Karpas-422 (cell line): ENCODE measurements around the gene SLC4A4. TPM values are rescaled to one million over a fixed set of nuclear protein-coding genes. Genes with fewer than 3 reads are reported as not detected.

ENCODE experiments used
- DNase-seq: peaks from one replicate; pipeline ENCODE4 v3.0.0-alpha.2; 2015
- H2AFZ ChIP-seq: fragments of 200-600 bp; sonication (generic); 2 replicates; pipeline ENCODE4 v1.6.1; 2014; ENCODE audit warnings: antibody characterized with exemption, low read length, mixed read lengths
- H3K27ac ChIP-seq: fragments of 200-600 bp; sonication (generic); 2 replicates; pipeline ENCODE4 v1.5.1; 2014; ENCODE audit warnings: mild to moderate bottlenecking, low read length, moderate library complexity
- H3K27me3 ChIP-seq: fragments of 200-600 bp; sonication (generic); 2 replicates; pipeline ENCODE4 v1.6.1; 2014; ENCODE audit warnings: low read length, mixed read lengths
- H3K36me3 ChIP-seq: fragments of 200-600 bp; sonication (generic); 2 replicates; pipeline ENCODE4 v1.6.1; 2014; ENCODE audit warnings: low read length, mixed read lengths; ENCODE audit not compliant: insufficient read depth
- H3K4me1 ChIP-seq: fragments of 200-600 bp; sonication (generic); 2 replicates; pipeline ENCODE4 v1.6.1; 2014; ENCODE audit warnings: mild to moderate bottlenecking, low read length, mixed read lengths
- H3K4me2 ChIP-seq: fragments of 200-600 bp; sonication (generic); 2 replicates; pipeline ENCODE4 v1.6.1; 2014; ENCODE audit warnings: low read length, low read depth, mild to moderate bottlenecking; ENCODE audit not compliant: poor library complexity, severe bottlenecking
- H3K4me3 ChIP-seq: fragments of 200-600 bp; sonication (generic); 2 replicates; pipeline ENCODE4 v1.5.1; 2014; ENCODE audit warnings: mild to moderate bottlenecking, antibody characterized with exemption, low read length, mixed read lengths
- H3K79me2 ChIP-seq: fragments of 200-600 bp; sonication (generic); 2 replicates; pipeline ENCODE4 v1.6.1; 2014; ENCODE audit warnings: mild to moderate bottlenecking, low read length, mixed read lengths
- H3K9ac ChIP-seq: fragments of 200-600 bp; sonication (generic); 2 replicates; pipeline ENCODE4 v1.6.0; 2014; ENCODE audit warnings: low read length
- H3K9me2 ChIP-seq: fragments of 200-600 bp; sonication (generic), shearing (Covaris generic); replicated peaks from 2 replicates; pipeline ENCODE4 v1.6.0; 2014; ENCODE audit warnings: mild to moderate bottlenecking, low read length, moderate library complexity; ENCODE audit not compliant: insufficient read depth
- H3K9me3 ChIP-seq: fragments of 300-700, 200-600 bp; sonication (generic); 2 replicates; pipeline ENCODE4 v1.6.1; 2014; ENCODE audit warnings: low read length, mixed read lengths
- H4K20me1 ChIP-seq: fragments of 200-600 bp; sonication (generic); 2 replicates; pipeline ENCODE4 v1.6.1; 2014; ENCODE audit warnings: mild to moderate bottlenecking, antibody characterized with exemption, low read length, low read depth; ENCODE audit not compliant: insufficient read depth
- total RNA-seq: library from RNA; depleted of rRNA; stranded (reverse); fragments of >200 nt; shearing (Covaris generic); gene quantifications from 2 replicates; pipeline ENCODE4 v1.2.3, GENCODE V29; 2014; ENCODE audit warnings: low replicate concordance

The SLC4A4 gene
- total RNA-seq, 1 experiment from 2014 or later: 0.22 TPM

DNA sequence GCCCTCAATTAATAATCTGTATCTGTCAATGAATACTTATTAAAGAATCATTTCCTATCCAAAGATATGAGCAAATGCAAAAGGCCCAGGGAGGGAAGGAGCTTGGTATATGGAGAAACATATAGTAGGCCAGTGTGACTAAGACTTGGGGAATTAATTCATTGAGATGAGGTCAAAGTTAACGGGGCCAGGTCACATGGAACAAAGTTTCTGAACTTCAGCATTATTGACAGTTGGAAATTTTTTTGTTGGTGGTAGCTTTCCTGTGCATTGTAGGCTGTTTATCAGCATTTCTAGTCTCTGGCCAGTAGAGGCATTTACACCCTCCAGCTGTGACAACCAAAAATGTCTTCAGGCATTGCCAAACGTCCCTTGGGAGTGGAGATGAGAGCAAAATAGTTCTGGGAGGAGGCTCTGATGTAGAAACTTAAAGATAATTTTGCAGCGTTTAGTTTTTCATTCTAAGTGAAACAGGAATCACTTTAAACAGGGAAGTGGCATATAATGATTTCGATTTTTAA, 202.0 kb downstream of the SLC4A4 start:
- H3K27me3 ChIP-seq: no peaks in the 10 kb centered on the region
- H3K79me2 ChIP-seq: no peaks in the 10 kb centered on the region
- H3K27ac ChIP-seq: no peak overlapping the region
- H2AFZ ChIP-seq: no peak overlapping the region
- no peaks in the 10 kb centered on the region for H3K9me3 ChIP-seq
- no peaks in the 10 kb centered on the region for H3K4me1 ChIP-seq
- H3K9ac ChIP-seq: no peak overlapping the region
- H3K9me2 ChIP-seq: no peaks in the 10 kb centered on the region
- H3K4me2 ChIP-seq: no peak overlapping the region
- no peak for DNase-seq
- no peak overlapping the region for H3K4me3 ChIP-seq
- no peaks in the 10 kb centered on the region for H3K36me3 ChIP-seq
- no peaks in the 10 kb centered on the region for H4K20me1 ChIP-seq

DNA sequence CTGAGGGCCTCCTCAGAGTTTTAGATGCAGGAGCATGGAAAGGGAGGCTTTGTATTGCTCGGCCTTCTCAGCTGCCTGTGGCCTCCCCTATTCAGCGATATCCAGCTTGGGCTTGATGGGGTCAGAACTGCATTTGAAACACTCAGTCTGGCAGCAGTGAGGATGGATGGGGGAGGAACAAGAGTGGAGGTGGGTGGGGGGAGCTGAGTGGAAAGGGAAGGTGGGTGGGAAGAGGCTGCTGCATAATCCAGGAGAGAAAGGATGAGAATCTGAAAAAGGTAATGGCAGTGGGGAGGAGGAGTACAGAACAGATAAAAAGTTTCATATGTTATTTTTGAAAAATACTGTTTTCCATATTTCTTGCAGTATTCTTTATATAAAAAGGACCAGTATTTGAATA, 202.7 kb downstream of the SLC4A4 start:
- Histone ChIP-seq H2AFZ (no peak overlapping the region), H3K4me3 (no peak overlapping the region), H3K9me3 (no peaks in the 10 kb centered on the region), H3K79me2 (no peaks in the 10 kb centered on the region), H3K27me3 (no peaks in the 10 kb centered on the region), H3K9ac (no peak overlapping the region), H3K4me2 (no peak overlapping the region), H4K20me1 (no peaks in the 10 kb centered on the region), H3K36me3 (no peaks in the 10 kb centered on the region), H3K4me1 (no peaks in the 10 kb centered on the region), H3K27ac (no peak overlapping the region), H3K9me2 (no peaks in the 10 kb centered on the region)
- no peak for DNase-seq

GRCh38 chr4:71545168-71545567, 206.3 kb downstream of the SLC4A4 start:
- Histone ChIP-seq H3K9me2 (no peaks in the 10 kb centered on the region), H3K4me1 (no peaks in the 10 kb centered on the region), H3K27me3 (no peaks in the 10 kb centered on the region), H2AFZ (no peak overlapping the region), H4K20me1 (no peaks in the 10 kb centered on the region), H3K27ac (no peak overlapping the region), H3K9ac (no peak overlapping the region), H3K4me3 (no peak overlapping the region), H3K4me2 (no peak overlapping the region), H3K36me3 (no peaks in the 10 kb centered on the region), H3K79me2 (no peaks in the 10 kb centered on the region), H3K9me3 (no peaks in the 10 kb centered on the region)
- DNase-seq: no peak

GRCh38 chr4:71549516-71550160, 210.8 kb downstream of the SLC4A4 start:
- Histone ChIP-seq H3K9me3 (no peaks in the 10 kb centered on the region), H3K27me3 (no peaks in the 10 kb centered on the region), H3K4me2 (no peak overlapping the region), H3K9me2 (no peaks in the 10 kb centered on the region), H2AFZ (no peak overlapping the region), H3K79me2 (no peaks in the 10 kb centered on the region), H3K4me3 (no peak overlapping the region), H3K36me3 (no peaks in the 10 kb centered on the region), H3K4me1 (no peaks in the 10 kb centered on the region), H3K27ac (no peak overlapping the region), H4K20me1 (no peaks in the 10 kb centered on the region), H3K9ac (no peak overlapping the region)
- no peak for DNase-seq

DNA sequence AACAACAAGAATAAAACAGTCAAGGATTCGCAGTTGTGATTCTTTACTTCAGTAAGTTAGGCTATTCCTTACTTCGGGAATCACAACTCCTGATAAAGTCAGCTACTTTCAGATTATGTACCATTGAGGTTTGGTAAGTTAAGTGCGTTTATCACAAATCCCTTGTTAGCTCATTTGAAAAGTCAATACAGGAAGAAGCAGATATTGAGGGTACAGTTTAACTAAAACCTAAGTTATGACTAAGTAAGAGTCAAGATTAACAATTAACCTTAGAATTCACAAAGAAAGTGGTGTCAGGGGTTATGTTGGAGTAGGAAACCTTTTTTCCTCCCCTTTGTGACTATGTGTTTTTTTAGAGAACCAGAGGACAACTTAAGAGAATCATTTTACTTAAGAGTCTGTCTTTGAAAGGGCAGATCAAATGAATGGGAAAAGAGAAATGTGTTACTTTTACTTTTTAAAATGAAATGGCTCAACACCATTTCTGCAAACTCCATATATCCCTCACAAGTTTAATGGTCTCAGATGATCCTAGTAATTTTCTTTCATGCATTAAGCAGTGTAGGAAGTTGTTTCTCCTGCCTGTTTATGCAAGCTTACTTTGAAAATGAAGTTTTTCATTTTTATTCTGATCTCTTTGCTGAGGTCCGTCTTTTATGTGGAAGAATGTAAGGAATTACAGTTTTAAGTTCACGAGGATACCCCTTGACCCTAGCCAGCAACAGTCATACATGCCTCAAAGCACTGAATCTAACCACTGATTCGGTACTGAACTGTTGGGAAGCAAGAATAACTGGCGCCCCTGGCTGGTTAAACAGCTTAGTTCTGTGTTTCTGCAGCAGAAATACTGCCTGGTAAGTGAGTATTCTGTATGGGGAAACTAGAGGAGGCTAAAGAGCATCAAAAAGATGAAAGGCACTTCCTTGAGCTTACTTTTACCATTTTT, 211.7 kb downstream of the SLC4A4 start:
- Histone ChIP-seq H3K36me3 (no peaks in the 10 kb centered on the region), H4K20me1 (no peaks in the 10 kb centered on the region), H3K27me3 (no peaks in the 10 kb centered on the region), H3K9me2 (no peaks in the 10 kb centered on the region), H3K4me1 (no peaks in the 10 kb centered on the region), H3K9ac (no peak overlapping the region), H3K9me3 (no peaks in the 10 kb centered on the region), H3K79me2 (no peaks in the 10 kb centered on the region), H3K4me2 (no peak overlapping the region), H2AFZ (no peak overlapping the region), H3K4me3 (no peak overlapping the region), H3K27ac (no peak overlapping the region)
- no peak for DNase-seq

- H3K9me2 ChIP-seq: no peaks in the 10 kb centered on the region
- no peaks in the 10 kb centered on the region for H3K27me3 ChIP-seq
- peak; percentile 62 for DNase-seq
- H3K4me2 ChIP-seq: no peak overlapping the region
- no peak overlapping the region for H2AFZ ChIP-seq
- H4K20me1 ChIP-seq: no peaks in the 10 kb centered on the region
- no peak overlapping the region for H3K9ac ChIP-seq
- no peaks in the 10 kb centered on the region for H3K79me2 ChIP-seq
- H3K27ac ChIP-seq: no peak overlapping the region
- no peaks in the 10 kb centered on the region for H3K9me3 ChIP-seq
- no peaks in the 10 kb centered on the region for H3K4me1 ChIP-seq
- no peak overlapping the region for H3K4me3 ChIP-seq
- no peaks in the 10 kb centered on the region for H3K36me3 ChIP-seq
Observed at GRCh38 chr4:71553605-71554004, 214.8 kb downstream of the SLC4A4 start.

DNA sequence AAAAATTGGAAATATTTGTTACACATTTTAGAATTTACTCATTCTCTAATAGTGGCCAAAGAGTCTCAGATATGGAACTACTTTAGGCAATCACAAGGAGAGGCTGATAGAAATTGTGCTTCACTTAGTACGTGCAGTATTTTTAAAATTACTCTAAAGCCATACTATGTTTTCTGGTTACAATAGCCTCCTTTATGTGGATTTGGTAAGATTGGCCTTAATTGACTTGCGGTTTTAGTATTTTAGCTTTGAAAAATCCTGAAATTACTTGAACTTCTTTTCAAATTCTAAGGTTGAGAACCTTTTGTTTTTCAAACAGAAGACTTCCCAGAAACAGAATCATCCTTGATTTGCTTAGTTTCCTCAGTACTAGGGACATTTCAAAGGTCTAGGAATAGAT, 215.2 kb downstream of the SLC4A4 start:
- H3K9me2 ChIP-seq: no peaks in the 10 kb centered on the region
- no peak overlapping the region for H3K9ac ChIP-seq
- no peak overlapping the region for H2AFZ ChIP-seq
- no peak overlapping the region for H3K4me2 ChIP-seq
- no peak overlapping the region for H3K4me3 ChIP-seq
- DNase-seq: no peak
- H3K79me2 ChIP-seq: no peaks in the 10 kb centered on the region
- no peaks in the 10 kb centered on the region for H3K9me3 ChIP-seq
- no peaks in the 10 kb centered on the region for H3K36me3 ChIP-seq
- H3K4me1 ChIP-seq: no peaks in the 10 kb centered on the region
- no peaks in the 10 kb centered on the region for H4K20me1 ChIP-seq
- no peaks in the 10 kb centered on the region for H3K27me3 ChIP-seq
- no peak overlapping the region for H3K27ac ChIP-seq

DNA sequence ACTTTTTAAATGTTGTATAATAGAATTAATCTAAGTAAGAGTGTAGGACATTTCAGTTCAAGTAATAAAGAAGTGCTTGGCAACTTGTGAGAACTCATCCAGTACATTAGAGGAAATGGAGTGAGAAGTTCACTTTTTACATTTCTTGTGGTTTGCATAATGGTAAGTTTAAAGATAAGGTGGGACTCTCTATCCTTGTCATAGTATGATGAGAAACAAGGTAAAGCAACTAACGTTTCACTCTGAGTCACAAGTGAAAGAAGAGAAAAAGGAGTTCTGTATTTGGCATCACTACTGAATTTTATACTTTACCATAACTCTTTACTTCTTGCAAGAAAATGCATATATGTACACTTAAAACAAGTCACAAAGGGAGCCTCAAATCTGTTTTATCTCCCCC, 219.4 kb downstream of the SLC4A4 start:
- Histone ChIP-seq H4K20me1 (no peaks in the 10 kb centered on the region), H3K9me2 (no peaks in the 10 kb centered on the region), H3K4me1 (no peaks in the 10 kb centered on the region), H3K4me3 (no peak overlapping the region), H2AFZ (no peak overlapping the region), H3K9me3 (no peaks in the 10 kb centered on the region), H3K27me3 (no peaks in the 10 kb centered on the region), H3K4me2 (no peak overlapping the region), H3K79me2 (no peaks in the 10 kb centered on the region), H3K27ac (no peak overlapping the region), H3K36me3 (no peaks in the 10 kb centered on the region), H3K9ac (no peak overlapping the region)
- no peak for DNase-seq
